ENCODE results near the gene CHAT.

CHAT gene

GRCh38 chr10:49628599-49628998, 14.8 kb downstream of the CHAT start:
- DNase-seq = no peak

- no peak for DNase-seq
These were observed 15.6 kb downstream of the CHAT start for GRCh38 chr10:49629431-49629881.

GRCh38 chr10:49631975-49632374, 18.1 kb downstream of the CHAT start:
- no peak for DNase-seq

GRCh38 chr10:49632406-49633317, 18.8 kb downstream of the CHAT start:
- no peak for DNase-seq

- DNase-seq = no peak
These were observed 19.7 kb downstream of the CHAT start for GRCh38 chr10:49633327-49634068.

GRCh38 chr10:49634069-49634660, 20.3 kb downstream of the CHAT start:
- no peak for DNase-seq

- DNase-seq = no peak
These were observed 28.5 kb downstream of the CHAT start for GRCh38 chr10:49642311-49642710.

- DNase-seq = no peak
These were observed 29.6 kb downstream of the CHAT start for GRCh38 chr10:49643241-49644034.

- no peak for DNase-seq
These were observed 30.3 kb downstream of the CHAT start for GRCh38 chr10:49644035-49644646.

- DNase-seq = no peak
These were observed 31.6 kb downstream of the CHAT start for GRCh38 chr10:49645417-49645816.

GRCh38 chr10:49645871-49646870, 32.3 kb downstream of the CHAT start:
- no peak for DNase-seq

GRCh38 chr10:49647554-49647953, 33.7 kb downstream of the CHAT start:
- DNase-seq = no peak

- no peak for DNase-seq
These were observed 34.4 kb downstream of the CHAT start for GRCh38 chr10:49647985-49648795.

GRCh38 chr10:49649294-49649693, 35.5 kb downstream of the CHAT start:
- no peak for DNase-seq

GRCh38 chr10:49649936-49650723, 36.3 kb downstream of the CHAT start:
- DNase-seq = no peak

- DNase-seq = no peak
These were observed 36.8 kb downstream of the CHAT start for GRCh38 chr10:49650724-49651034.

- no peak for DNase-seq
These were observed 37.4 kb downstream of the CHAT start for GRCh38 chr10:49651039-49651835.

Data from hypothalamus (tissue), 51 donors.